Epithelial cell of proximal tubule (primary cell): ENCODE data around the gene AQP5. TPM values are rescaled to one million over a fixed set of nuclear protein-coding genes. Genes with fewer than 3 reads are reported as not detected.

ENCODE experiments used
- DNase-seq: peaks from one replicate; pipeline ENCODE4 v3.0.0-alpha.2; 2011; ENCODE audit warnings: low read depth
- H3K4me3 ChIP-seq: 2 replicates; pipeline ENCODE4 v1.5.1; 2011; ENCODE audit warnings: low read depth, mild to moderate bottlenecking, low read length
- CTCF ChIP-seq: conservative IDR thresholded peaks from 2 replicates; pipeline ENCODE4 v1.5.1; 2012; ENCODE audit warnings: low read depth, mild to moderate bottlenecking, low read length
- total RNA-seq: library from RNA; depleted of rRNA; stranded (reverse); fragments of >200 nt; gene quantifications from 2 replicates; pipeline ENCODE4 v1.2.3, GENCODE V29; 2015

AQP5 gene
- total RNA-seq, 1 donor from 2014 or later = not detected

- H3K4me3 ChIP-seq = no peak overlapping the region
- DNase-seq = no peak
- TF ChIP-seq CTCF = no peak
Observed at GRCh38 chr12:50006754-50007442, 45.2 kb downstream of the AQP5 start.

GRCh38 chr12:50013361-50014147 lies 51.9 kb downstream of the AQP5 start:
- no peak overlapping the region for H3K4me3 ChIP-seq
- DNase-seq = no peak
- no peak for TF ChIP-seq CTCF

DNA sequence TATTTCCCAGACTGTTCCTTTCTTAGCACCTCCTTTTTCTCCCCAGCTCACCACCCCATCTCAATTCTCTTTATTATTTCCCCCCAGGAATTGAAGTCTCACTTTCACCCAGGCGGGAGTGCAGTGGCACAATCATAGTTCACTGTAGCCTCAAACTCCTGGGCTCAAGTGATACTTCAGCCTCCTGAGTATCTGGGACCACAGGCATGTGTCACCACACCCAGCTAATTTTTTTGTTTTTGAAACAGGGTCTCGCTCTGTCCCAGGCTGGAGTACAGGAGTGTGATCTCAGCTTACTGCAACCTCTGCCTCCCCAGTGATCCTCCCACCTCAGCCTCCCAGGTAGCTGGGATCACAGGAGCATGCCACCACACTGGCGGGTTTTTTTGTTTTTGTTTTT lies 52.7 kb downstream of the AQP5 start:
- no peak for DNase-seq
- TF ChIP-seq CTCF = no peak
- H3K4me3 ChIP-seq = no peak overlapping the region

Other genes with a start within 250 kb of the AQP5 start
- 429 and 436 TPM in 2 replicates for gene TMBIM6, start 220.3 kb upstream of the AQP5 start, total RNA-seq
- 8.4 and 14.6 TPM in 2 replicates for gene NCKAP5L, start 133.5 kb upstream of the AQP5 start, total RNA-seq
- 1.7 and 7.1 TPM in 2 replicates for gene BCDIN3D, start 118.8 kb upstream of the AQP5 start, total RNA-seq
- gene FAIM2, start 58.0 kb upstream of the AQP5 start, total RNA-seq = not detected in 2 replicates
- not detected in 2 replicates for gene AQP2, start 11.1 kb upstream of the AQP5 start, total RNA-seq
- gene AQP6, start 11.1 kb downstream of the AQP5 start, total RNA-seq = not detected in 2 replicates
- 86.5 and 98.2 TPM in 2 replicates for gene RACGAP1, start 63.6 kb downstream of the AQP5 start, total RNA-seq
- 1.4 and 4.0 TPM in 2 replicates for gene ASIC1, start 95.7 kb downstream of the AQP5 start, total RNA-seq
- gene SMARCD1, start 123.5 kb downstream of the AQP5 start, total RNA-seq = 77.3 and 111 TPM in 2 replicates
- 0.07 TPM in 1 of 2 replicates, not detected in the other for gene GPD1, start 142.1 kb downstream of the AQP5 start, total RNA-seq
- gene COX14, start 150.4 kb downstream of the AQP5 start, total RNA-seq = 52.2 and 73.1 TPM in 2 replicates
- 31.1 and 36.9 TPM in 2 replicates for gene CERS5, start 205.5 kb downstream of the AQP5 start, total RNA-seq